ENCODE measurements around the gene ST6GAL1. TPM values are rescaled to one million over a fixed set of nuclear protein-coding genes. Genes with fewer than 3 reads are reported as not detected.

ST6GAL1 gene
- total and polyA plus RNA-seq, 2 experiments from 2014 or later = 17.6 to 65.1 TPM

- Histone ChIP-seq H4K20me1 (replicated peaks; ENCODE audit: insufficient read depth) (no peaks in the 10 kb centered on the region; the same call in 1 of the 2 replicates), H3K4me1 (ENCODE audit: insufficient read depth) (no peaks in the 10 kb centered on the region), H3K9me2 (ENCODE audit: insufficient read depth) (no peaks in the 10 kb centered on the region; the same call in 1 of the 2 replicates), H2AFZ (no peak overlapping the region), H3K27me3 (ENCODE audit: insufficient read depth) (no peaks in the 10 kb centered on the region), H3K27ac (ENCODE audit: low read depth) (no peak overlapping the region), H3K36me3 (ENCODE audit: insufficient read depth) (peaks cover 40% of the 10 kb centered on the region), H3K79me2 (replicated peaks; ENCODE audit: insufficient read depth) (peaks cover 36% of the 10 kb centered on the region), H3K4me3 (no peak overlapping the region), H3F3A (replicated peaks; ENCODE audit: low read depth) (no peaks in the 10 kb centered on the region), H3K4me2 (no peak overlapping the region)
- Mint-ChIP-seq H3K27ac (no peak overlapping the region), H3K4me3 (no peak overlapping the region), H3K4me1 (no peaks in the 10 kb centered on the region), H3K9me3 (peaks cover 53% of the 10 kb centered on the region), H3K36me3 (ENCODE audit: low read depth) (peaks cover 99% of the 10 kb centered on the region), H3K27me3 (ENCODE audit: insufficient read depth, low read depth, poor library complexity) (no peaks in the 10 kb centered on the region)
- TF ChIP-seq CREB1 (CRISPR knock-in tag; IDR thresholded peaks at IDR 0.05; ENCODE audit: low read depth) (no peak), ZNF462 (CRISPR knock-in tag; IDR thresholded peaks at IDR 0.05) (no peak), EZH2phosphoT487 (IDR thresholded peaks at IDR 0.05; ENCODE audit: unreplicated experiment) (no peak), ETS1 (IDR thresholded peaks at IDR 0.05) (no peak), ZNF331 (CRISPR knock-in tag; IDR thresholded peaks at IDR 0.05; ENCODE audit: low read depth) (no peak), JUNB (IDR thresholded peaks at IDR 0.05; ENCODE audit: unreplicated experiment) (no peak), CTCF (conservative IDR thresholded peaks at IDR 0.05; ENCODE audit: low read depth in 2 of 2) (no peak), STAT1 (IDR thresholded peaks at IDR 0.05; ENCODE audit: unreplicated experiment) (no peak), POLR2AphosphoS5 (IDR thresholded peaks at IDR 0.05; ENCODE audit: low read depth) (no peak), NANOG (IDR thresholded peaks at IDR 0.05; ENCODE audit: borderline replicate concordance) (no peak), ZNF114 (CRISPR knock-in tag; IDR thresholded peaks at IDR 0.05) (no peak), REST (IDR thresholded peaks at IDR 0.05; ENCODE audit: unreplicated experiment) (no peak), EZH2 (IDR thresholded peaks at IDR 0.05; ENCODE audit: low read depth, unreplicated experiment) (no peak)
- no peak for DNase-seq (ENCODE audit: low spot score)
- no peak for ATAC-seq
Measured at GRCh38 chr3:187051724-187052366, 121.5 kb downstream of the ST6GAL1 start.
